GM21515 (cell line): Measurements from ENCODE around the gene DAZAP2.
"Not testable (repeated sequence)": the region's sequence is repeated elsewhere in the genome, so short reads cannot be mapped to it uniquely, and the experiment has no call there.

Experiments used
- ATAC-seq: cut with Tn5 transposase; IDR thresholded peaks from one replicate; pipeline ENCODE4 v1.9.1; 2021; ENCODE audit not compliant: unreplicated experiment

DAZAP2 gene

DNA sequence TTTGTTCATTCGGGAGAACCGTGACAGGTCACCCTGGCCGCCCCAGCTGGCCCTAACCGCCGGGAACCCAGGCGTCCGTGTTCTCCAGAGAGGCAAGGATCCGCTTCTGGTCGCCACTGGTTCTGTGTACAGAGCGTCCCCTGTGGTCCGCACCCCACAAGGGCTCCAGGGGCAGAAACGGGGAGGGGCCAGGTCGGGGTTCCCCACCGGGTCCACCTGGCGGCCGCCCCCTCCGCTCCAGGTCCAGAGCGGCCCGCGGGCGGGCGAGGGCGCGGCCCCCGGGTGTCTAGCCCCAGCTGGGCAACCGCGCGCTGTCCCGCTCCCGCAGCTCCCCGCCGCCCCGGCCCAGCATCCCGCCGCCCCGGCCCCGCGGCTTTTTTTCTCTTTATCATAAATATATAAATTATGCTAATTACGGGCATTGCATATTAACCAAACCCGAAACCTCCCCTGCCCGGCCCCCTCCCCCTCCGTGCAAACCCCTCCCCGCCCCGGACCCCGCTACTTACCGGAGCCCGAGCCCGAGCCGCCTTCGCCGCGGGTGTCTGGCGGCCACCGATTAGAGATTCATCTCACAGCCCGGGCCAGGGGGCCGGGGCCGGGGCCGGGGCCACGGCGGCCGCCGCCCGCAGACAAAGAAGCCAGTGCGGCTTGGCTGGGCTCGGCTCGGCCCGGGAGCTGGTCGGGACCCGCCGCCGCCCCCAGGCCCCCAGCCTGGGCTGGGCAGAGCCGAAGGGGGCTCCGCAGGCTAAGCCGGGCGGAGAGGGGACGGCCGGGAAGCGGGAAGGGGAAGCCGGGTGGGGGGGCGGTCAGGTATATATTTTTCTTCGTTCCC lies 21.3 kb upstream of the DAZAP2 start:
- no peak for ATAC-seq

DNA sequence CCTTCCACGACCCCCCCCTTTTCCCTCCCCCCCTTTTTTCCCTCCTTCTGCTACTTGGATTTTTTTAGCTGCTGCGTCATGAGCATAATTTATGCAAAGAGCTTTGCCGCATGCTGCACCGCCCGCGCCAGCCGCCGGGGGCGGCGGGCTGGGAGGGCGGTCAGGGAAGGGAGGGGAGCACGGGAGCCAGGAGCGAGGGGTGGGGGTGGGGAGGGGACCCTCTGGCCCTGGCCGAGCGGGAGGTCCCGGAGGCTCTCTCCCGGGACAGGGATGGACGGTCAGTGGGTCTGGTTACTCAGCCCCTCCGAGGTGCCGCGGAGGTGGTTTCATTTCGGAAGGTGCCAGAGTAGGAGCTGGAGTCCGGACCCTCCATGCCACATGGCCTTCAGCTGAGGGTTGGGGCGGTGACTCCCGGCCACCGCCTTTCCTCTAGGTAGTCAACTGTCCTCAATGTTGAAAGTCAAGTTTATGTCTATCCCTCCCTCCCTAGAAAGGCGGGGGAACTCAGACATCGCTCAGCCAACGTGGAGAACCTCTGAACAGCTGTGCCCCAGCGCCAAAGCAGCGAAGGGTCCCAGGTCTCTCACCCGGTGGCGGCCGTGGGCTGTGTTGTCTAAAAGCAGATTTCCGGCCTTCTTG lies 20.5 kb upstream of the DAZAP2 start, which contains the start of gene POU6F1:
POU6F1 (minus strand) TSS at position 95 of the 639 bp plus-strand sequence. CDS start 11,226 bp downstream, outside the sequence.
- ATAC-seq, result no peak

DNA sequence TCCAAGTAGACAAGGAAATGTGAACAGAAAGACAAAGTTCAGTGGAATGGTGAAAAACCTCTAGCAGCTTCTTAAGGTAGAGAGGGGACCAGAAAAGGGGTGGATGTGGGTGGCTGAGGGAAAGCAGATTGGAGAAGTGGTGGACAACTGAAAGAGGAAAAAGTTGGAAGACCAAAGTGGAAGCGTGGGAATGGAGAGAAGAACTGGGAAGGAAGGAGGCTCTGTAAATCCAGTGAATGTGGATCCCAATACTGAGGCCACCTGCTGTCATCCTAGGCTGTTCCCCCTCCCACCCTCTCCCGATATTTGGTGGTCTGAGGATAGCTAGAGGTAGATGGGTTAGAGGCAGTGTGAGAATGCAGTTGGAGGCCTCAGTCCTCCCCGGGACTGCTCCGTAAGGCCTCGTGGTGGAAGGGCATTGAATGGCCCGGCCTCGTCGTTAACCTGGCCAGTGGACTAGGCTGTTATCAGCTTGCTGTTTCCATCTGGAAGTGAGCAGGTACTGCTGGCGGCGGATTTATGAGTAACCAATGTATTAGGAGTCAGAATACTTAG lies 19.9 kb upstream of the DAZAP2 start:
- ATAC-seq, result no peak

DNA sequence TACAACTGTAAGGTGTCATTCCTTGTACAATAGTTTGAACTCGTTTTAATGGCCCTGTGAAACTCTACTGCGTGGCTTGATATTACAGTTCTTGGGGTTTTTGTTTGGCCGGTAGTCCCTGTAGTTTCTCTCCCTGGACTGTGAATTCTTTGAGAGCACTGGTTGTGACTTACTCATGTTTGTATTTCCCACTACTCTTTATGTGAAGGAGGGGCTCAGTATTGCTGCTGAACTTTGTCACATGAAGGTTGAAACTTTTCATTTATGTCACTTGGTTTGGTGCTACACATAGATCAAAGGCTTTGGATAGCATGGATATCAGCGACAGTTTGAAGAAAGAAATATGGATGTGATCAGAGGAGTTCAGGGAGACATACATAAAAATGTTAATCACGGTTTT lies 19.3 kb upstream of the DAZAP2 start:
- ATAC-seq, result no peak

DNA sequence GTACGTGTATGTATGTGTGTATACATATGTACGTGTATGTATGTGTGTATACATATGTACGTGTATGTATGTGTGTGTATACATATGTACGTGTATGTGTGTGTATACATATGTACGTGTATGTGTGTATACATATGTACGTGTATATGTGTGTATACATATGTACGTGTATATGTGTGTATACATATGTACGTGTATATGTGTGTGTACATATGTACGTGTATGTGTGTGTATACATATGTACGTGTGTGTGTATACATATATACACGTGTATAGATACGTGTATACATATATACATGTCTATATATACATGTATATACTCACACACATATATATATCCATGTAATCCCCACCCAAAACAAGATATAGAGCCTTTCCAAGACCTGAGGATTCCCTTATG lies 18.8 kb upstream of the DAZAP2 start:
- ATAC-seq, result not testable (repeated sequence)

DNA sequence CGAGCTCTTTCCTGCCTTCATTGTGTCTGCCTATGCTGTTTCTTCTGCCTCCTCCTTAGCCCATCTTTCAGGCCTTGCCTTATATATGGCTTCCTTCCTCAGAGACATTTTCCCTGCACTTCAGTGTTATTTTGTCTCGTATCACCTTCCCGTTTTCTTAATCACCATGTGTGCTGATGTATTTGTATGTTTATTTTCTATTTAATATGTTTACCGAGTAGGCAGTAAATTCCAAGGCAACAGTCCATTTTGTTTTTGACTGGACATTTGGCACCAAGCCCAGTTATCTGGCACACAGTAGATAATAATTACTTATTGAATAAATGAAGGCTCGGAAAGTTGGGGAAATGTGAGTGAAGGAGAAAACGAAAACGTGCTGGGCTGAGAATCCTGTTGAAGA lies 16.2 kb upstream of the DAZAP2 start:
- no peak for ATAC-seq

DNA sequence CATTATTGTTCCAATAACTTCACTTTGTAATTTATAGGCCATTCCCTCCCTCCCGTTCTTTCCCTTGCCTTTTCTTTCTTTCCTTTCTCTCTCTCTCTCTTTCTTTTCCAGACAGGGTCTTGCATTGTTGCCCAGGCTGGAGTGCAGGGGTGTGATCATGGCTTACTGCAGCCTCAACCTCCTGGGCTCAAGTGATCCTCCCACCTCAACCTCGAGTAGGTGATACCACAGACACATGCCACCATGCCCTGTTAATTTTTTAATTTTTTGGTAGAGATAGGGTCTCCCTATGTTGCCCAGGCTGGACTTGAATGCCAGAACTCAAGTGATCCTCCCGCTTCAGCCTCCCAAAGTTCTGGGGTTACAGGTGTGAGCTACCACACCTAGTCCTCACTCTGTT lies 14.0 kb upstream of the DAZAP2 start:
- no peak for ATAC-seq

DNA sequence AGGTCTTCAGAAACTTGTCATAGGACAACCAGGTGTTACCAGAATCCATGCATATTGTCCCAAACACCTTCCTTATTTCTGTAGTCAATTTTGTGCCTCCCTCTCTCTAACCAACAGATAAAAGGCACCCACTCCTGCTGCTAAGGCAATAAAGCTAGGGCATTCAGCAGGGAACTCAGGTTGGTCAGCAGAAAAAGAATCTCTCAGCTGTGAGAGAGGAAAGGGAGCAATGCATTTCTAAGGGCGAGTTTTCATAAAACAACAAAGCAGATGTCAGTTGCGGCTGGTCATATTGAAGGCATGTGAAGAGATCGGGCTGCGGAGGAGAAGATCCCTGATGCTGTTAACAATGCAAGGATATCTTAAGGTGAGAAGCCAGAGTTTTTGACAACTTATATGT lies 13.4 kb upstream of the DAZAP2 start:
- no peak for ATAC-seq

DNA sequence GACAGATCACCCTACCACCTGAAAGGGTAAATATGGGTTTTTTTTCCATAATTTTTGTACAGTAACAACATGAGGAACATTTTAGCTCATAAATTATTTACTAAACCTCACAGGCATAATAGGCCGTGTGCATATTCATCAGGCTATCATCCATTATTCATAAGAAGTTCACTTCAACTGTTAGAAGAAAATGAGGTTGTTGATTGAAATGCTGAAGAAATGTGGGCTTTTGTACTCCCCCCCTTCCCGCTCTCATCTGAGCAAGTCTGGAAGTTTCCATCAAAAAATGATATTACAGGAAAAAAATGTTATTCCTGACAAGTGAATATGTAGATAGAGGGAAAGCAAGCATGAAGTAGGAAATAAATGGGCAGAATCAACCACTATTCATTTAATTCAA lies 12.9 kb upstream of the DAZAP2 start:
- ATAC-seq, result no peak

DNA sequence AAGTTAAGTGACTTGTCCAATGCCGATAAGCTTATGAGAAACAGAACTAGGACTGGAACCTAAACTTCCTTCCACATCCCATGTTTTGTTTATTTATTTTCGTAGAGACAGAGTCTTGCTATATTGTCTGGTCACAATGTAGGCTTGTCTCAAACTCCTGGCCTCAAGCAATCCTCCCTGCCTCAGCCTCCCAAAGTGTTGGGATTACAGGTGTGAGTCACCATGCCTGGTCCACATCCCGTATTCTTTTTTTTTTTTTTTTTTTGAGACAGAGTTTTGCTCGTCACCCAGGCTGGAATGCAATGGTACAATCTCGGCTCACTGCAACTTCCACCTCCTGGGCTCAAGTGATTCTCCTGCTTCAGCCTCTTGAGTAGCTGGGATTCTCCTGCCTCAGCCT lies 11.5 kb upstream of the DAZAP2 start:
- not testable (repeated sequence) for ATAC-seq

DNA sequence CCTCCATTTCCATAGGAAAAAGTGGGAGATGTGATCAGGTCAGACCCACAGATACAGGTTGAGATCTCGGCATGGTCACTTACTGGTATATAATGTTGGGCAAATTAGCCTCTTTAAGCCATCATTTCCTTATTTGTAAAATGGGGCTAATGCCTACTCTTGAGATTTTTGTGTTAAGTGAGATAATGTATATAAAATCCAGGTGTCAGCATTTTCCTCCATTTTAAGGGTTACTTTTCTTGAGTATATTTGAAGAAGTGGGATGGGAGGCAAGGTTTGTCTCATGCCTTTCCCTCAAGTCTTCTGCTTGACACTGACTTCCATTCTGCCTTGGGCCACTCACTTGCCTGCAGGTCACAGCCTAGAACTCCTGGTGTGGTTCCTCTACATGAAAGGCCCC lies 10.7 kb upstream of the DAZAP2 start:
- ATAC-seq, result no peak

DNA sequence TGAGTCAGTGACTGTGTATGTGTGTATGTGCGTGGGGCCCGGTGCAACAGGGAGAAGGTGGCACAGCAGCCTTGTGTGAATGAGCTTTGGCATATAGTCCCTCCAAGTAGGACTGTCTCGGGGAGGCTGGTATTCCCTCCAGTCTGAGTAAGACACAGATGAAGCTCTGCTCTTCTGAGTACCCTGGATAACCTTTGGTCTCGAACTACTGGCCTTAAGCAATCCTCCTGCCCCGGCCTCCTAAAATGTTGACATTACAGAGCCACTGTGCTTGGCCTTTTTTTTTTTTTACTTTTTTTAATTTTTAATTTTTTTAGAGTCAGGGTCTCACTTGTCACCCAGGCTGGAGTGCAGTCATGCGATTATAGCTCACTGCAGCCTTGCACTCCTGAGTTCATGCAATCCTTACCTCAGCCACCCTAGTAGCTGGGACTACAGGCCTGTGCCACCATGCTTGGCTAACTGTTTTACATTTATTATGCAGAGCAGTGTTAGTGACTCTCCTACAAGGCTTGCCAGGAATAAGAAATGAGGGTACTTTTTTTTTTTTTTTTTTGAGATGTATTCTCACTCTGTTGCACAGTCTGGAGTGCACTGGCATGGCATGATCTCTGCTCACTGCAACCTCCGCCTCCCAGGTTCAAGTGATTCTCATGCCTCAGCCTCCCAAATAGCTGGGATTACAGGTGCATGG lies 9.4 kb upstream of the DAZAP2 start:
- ATAC-seq, result no peak

DNA sequence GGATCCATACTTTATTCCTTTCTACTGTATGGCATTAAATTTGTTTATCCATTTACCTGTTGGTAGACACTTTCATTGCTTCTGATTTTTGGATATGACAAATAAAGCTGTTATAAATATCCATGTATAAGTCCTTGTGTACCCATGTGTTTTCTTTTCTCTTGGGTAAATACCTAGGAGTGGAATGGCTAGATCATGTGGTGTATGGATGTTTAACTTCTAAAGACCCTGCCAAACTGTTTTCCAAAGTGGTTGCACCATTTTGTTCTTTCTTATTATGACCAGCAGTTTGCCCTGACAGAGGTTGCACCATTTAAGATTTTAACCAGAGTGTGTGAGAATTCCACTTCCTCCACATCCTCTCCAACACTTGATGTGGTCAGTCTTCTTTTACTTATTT lies 6.0 kb upstream of the DAZAP2 start:
- ATAC-seq, result no peak

DNA sequence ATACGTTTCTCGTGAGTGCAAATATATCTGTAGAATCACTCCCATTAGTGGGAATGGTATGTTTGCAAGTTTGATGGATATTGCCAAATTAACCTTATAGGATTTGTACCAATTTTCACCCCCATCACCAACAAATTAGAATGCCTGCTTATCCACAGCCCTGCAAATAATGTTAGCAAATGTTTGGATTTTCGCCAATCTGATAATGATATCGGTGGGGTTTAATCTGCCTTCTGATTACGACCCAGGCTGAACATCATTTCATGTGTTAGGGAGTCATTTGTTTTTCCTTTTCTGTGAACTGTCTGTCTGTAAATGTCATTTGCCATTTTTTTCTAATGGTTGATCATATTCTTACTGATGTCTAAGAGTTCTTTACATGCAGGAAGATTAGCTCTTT lies 4.1 kb upstream of the DAZAP2 start:
- no peak for ATAC-seq

DNA sequence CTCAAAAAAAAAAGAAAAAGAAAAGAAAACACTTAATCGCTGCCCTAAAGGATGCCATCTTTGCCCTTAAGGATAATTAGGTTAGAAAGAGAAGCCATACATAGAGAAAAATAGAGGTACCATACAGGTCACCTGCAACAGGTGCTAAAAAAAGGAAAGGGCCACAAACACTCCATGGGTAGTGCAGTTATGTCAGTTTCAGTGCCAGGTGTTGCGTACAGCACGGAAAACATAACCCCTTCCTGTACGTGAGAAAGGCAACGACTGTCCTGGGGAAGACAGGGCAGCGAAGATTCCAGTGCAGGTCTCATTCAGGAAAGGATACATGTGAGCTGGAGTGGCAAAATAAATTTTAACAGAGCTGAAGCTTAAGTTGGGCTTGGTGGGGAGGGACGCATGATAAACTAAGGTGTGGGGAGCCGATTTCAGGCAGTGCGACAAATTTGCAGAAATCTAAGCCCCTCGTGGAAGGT lies 553 bp upstream of the DAZAP2 start:
- peak; percentile 10 for ATAC-seq

DNA sequence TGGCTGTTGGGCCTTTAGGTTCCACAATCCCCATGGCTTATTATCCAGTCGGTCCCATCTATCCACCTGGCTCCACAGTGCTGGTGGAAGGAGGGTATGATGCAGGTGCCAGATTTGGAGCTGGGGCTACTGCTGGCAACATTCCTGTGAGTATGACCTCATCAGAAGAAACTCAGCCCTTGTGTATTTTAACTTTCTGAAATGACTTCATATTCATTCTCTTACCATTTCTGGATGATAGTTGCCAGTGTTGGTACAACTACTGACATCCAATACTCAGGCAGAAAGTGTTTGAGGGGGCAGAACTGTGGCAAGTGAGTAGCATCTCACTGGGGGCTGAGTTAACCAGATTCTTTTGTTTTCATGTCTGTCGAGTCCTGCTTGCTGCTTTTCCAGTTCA lies 2.3 kb downstream of the DAZAP2 start:
- no peak for ATAC-seq

DNA sequence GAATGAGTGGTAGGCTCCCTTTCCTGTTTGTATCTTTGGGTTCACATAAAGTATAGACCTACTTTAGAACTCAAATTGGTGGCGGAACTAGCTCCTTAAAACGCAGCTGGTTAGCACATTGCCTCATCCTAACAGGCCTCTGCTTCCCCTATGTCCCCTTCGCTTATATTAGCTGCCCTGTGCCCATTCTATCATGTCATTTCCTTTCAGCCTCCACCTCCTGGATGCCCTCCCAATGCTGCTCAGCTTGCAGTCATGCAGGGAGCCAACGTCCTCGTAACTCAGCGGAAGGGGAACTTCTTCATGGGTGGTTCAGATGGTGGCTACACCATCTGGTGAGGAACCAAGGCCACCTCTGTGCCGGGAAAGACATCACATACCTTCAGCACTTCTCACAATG lies 3.5 kb downstream of the DAZAP2 start:
- no peak for ATAC-seq

DNA sequence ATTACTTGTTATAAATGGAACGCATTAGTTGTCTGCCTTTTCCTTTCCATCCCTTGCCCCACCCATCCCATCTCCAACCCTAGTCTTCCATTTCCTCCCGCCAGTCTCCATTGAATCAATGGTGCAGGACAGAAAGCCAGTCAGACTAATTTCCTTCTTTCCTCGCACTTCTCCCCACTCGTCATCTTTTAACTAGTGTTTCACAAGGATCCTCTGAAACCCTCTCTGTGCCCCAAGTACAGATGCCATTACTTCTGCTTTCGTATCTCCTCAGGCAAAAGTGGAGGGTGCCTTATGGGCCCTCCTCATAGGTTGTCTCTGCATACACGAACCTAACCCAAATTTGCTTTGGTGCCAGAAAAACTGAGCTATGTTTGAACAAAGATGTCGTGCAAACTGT lies 4.2 kb downstream of the DAZAP2 start:
- no peak for ATAC-seq

DNA sequence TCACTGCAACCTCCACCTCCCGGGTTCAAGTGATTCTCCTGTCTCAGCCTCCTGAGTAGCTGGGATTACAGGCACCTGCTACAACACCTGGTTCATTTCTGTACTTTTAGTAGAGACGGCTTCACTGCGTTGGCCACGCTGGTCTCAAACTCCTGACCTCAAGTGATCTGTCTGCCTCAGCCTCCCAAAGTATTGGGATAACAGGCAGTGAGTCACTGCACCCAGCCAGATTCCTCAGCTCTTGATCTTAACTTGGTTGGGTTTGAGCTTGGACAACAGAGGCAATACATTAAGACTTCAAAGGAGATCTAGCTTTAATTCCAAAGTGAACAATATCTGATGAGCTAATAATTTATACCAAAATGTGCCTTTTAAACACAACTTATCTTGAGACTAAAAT lies 5.6 kb downstream of the DAZAP2 start:
- no peak for ATAC-seq

DNA sequence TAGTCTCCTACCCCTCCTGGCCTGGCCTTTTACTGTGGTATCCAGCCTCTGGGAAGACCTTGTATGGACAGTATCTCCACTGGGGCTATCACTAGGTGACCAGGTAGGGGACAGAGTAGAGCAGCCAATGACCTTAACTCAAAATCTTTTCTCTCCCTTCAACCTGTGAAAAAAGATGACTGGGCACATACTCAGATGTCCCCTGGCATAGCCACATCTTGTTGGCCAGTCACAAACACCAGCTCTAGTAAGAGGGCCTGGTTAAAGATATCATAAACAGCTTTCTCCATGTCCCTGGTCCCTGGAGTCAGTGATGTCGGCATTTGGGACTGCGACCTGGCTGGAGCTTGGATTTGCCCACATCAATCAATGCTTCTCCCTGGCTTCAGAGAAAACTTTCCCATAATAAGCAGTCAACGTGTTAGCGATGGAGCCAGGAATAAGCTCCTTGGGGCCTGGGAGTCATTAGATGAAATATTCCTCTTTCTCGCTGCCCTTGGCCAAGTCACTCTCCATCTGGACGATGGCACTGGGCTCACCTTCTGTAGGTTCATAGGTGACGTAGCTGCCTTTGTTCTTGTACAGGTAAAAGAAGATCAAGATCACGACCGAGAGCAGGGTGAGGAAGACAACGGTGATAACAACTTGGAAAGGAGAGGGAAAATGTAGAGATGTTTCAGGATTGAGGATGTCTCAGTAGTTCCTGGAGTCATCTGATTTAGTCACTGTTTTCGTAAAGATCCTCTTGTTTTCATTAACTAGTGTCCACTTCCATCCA lies 7.0 kb downstream of the DAZAP2 start:
- ATAC-seq, result no peak
